PC-3 (cell line): ENCODE data around the gene DUS1L.

Source experiments
- EZH2 ChIP-seq: fragments of 300-600 bp; sonication (generic); IDR thresholded peaks from one replicate; pipeline ENCODE4 v1.6.1; 2017; ENCODE audit warnings: antibody characterized with exemption, mild to moderate bottlenecking, low read length; ENCODE audit not compliant: unreplicated experiment
- EZH2phosphoT487 ChIP-seq: fragments of 300-600 bp; sonication (generic); IDR thresholded peaks from 2 replicates; pipeline ENCODE4 v1.6.1; 2018; ENCODE audit warnings: mild to moderate bottlenecking, antibody characterized with exemption, low read length, borderline replicate concordance
- TF ChIP-seq, protein P1 (sequence below): fragments of 300-600 bp; sonication (generic); conservative IDR thresholded peaks from 2 replicates; pipeline ENCODE4 v1.5.1; 2017; ENCODE audit warnings: antibody characterized with exemption, low read depth, mild to moderate bottlenecking, low read length

DNA sequence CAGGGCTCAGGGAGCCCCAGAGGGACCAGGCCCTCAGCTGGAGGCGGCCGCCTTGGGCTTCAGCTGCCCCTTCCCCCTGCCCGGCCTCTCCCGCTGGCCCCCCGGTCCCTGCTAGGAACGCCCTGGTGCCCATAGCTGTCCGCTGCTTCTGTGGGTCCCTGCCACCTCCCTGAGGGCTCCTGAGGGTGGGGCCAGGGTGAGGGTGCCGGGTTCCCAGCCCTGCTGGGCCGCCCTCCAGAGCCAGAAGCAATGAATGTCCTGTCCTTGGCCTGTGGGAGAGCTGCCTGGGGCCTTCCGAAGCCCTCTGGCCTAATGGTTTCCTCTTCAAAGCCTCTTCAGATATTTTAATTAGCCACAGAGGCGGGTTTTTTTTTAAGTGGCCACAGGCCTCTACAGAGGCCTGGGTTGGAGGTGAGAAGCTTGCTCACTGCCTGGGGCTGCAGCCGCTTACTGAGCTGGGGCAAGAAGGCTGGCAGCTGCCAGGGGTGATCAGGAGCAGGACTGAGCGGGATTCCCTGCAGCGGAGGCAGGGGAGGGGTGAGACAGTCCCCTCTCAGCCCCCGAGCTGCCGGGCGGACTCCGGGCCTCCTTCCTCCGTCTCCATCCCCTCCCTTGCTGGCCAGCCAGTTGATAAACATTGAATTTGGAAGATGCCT, 52.8 kb downstream of the DUS1L start:
- TF ChIP-seq, protein P1, sequence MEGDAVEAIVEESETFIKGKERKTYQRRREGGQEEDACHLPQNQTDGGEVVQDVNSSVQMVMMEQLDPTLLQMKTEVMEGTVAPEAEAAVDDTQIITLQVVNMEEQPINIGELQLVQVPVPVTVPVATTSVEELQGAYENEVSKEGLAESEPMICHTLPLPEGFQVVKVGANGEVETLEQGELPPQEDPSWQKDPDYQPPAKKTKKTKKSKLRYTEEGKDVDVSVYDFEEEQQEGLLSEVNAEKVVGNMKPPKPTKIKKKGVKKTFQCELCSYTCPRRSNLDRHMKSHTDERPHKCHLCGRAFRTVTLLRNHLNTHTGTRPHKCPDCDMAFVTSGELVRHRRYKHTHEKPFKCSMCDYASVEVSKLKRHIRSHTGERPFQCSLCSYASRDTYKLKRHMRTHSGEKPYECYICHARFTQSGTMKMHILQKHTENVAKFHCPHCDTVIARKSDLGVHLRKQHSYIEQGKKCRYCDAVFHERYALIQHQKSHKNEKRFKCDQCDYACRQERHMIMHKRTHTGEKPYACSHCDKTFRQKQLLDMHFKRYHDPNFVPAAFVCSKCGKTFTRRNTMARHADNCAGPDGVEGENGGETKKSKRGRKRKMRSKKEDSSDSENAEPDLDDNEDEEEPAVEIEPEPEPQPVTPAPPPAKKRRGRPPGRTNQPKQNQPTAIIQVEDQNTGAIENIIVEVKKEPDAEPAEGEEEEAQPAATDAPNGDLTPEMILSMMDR: no peak
- no peak for TF ChIP-seq EZH2
- TF ChIP-seq EZH2phosphoT487: no peak
